ENCODE data around the gene ACRBP.

- TF ChIP-seq, protein P1, sequence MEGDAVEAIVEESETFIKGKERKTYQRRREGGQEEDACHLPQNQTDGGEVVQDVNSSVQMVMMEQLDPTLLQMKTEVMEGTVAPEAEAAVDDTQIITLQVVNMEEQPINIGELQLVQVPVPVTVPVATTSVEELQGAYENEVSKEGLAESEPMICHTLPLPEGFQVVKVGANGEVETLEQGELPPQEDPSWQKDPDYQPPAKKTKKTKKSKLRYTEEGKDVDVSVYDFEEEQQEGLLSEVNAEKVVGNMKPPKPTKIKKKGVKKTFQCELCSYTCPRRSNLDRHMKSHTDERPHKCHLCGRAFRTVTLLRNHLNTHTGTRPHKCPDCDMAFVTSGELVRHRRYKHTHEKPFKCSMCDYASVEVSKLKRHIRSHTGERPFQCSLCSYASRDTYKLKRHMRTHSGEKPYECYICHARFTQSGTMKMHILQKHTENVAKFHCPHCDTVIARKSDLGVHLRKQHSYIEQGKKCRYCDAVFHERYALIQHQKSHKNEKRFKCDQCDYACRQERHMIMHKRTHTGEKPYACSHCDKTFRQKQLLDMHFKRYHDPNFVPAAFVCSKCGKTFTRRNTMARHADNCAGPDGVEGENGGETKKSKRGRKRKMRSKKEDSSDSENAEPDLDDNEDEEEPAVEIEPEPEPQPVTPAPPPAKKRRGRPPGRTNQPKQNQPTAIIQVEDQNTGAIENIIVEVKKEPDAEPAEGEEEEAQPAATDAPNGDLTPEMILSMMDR (IDR thresholded peaks at IDR 0.05; ENCODE audit: borderline replicate concordance, extremely low read depth, low read length, poor library complexity, severe bottlenecking): no peak
- no peak for TF ChIP-seq EZH2 (IDR thresholded peaks at IDR 0.05; ENCODE audit: borderline replicate concordance, low read depth, low read length, severe bottlenecking)
Measured at GRCh38 chr12:6662602-6662905, 15.3 kb upstream of the ACRBP start.

Data from DND-41 (cell line).